Endodermal cell (in vitro differentiated cells): ENCODE results near the gene KRTAP22-2. TPM values are rescaled to one million over a fixed set of nuclear protein-coding genes. Genes with fewer than 3 reads are reported as not detected.

Experiments
- DNase-seq: peaks from one replicate; pipeline ENCODE4 v3.0.0-alpha.2; 2017
- H3K27ac ChIP-seq: 2 replicates; pipeline ENCODE4 v1.5.1; 2013; ENCODE audit warnings: mild to moderate bottlenecking, low read depth, low read length, moderate library complexity
- H3K27me3 ChIP-seq: 2 replicates; pipeline ENCODE4 v1.6.1; 2013; ENCODE audit warnings: mild to moderate bottlenecking, low read length, moderate library complexity; ENCODE audit not compliant: insufficient read depth, control insufficient read depth, poor library complexity, severe bottlenecking
- H3K36me3 ChIP-seq: 2 replicates; pipeline ENCODE4 v1.7.0; 2013; ENCODE audit warnings: mild to moderate bottlenecking, low read length, moderate library complexity; ENCODE audit not compliant: control insufficient read depth, insufficient read depth
- H3K4me1 ChIP-seq: one replicate; pipeline ENCODE4 v1.7.0; 2013; ENCODE audit warnings: low read length; ENCODE audit not compliant: control insufficient read depth, insufficient read depth
- H3K4me3 ChIP-seq: 2 replicates; pipeline ENCODE4 v1.5.1; 2013; ENCODE audit warnings: mild to moderate bottlenecking, low read length, moderate library complexity
- H3K9ac ChIP-seq: 2 replicates; pipeline ENCODE4 v1.6.1; 2013; ENCODE audit warnings: mild to moderate bottlenecking, low read length, moderate library complexity; ENCODE audit not compliant: poor library complexity, severe bottlenecking; ENCODE audit errors: extremely low read depth
- H3K9me3 ChIP-seq: 2 replicates; pipeline ENCODE4 v1.6.1; 2013; ENCODE audit warnings: mild to moderate bottlenecking, low read length, moderate library complexity; ENCODE audit not compliant: control insufficient read depth
- H3K27ac Mint-ChIP-seq: 2 replicates; pipeline ENCODE4 v1.8.0; 2020; ENCODE audit warnings: mixed read lengths
- H3K27me3 Mint-ChIP-seq: 2 replicates; pipeline ENCODE4 v1.8.0; 2021; ENCODE audit warnings: mild to moderate bottlenecking, mixed read lengths; ENCODE audit not compliant: insufficient read depth
- H3K36me3 Mint-ChIP-seq: 2 replicates; pipeline ENCODE4 v1.8.0; 2020; ENCODE audit warnings: low read depth, mixed read lengths
- H3K4me1 Mint-ChIP-seq: 2 replicates; pipeline ENCODE4 v1.8.0; 2020; ENCODE audit warnings: mixed read lengths
- H3K4me3 Mint-ChIP-seq: 2 replicates; pipeline ENCODE4 v1.8.0; 2020; ENCODE audit warnings: mild to moderate bottlenecking, moderate library complexity, mixed read lengths
- H3K9me3 Mint-ChIP-seq: 2 replicates; pipeline ENCODE4 v1.8.0; 2020; ENCODE audit warnings: mild to moderate bottlenecking, mixed read lengths
- WGBS, 2 experiments: methylation state at CpG; one replicate each; pipeline versions ENCODE4 v1.1.5 to v1.1.7; 2013; ENCODE audit warnings: missing lambda C conversion rate in 2 of 2, mixed read lengths in 1 of 2; ENCODE audit not compliant: insufficient coverage in 1 of 2, insufficient read length in 1 of 2; 5-methylcytosine and 5-hydroxymethylcytosine counted together
- total RNA-seq, 2 donors: library from RNA; stranded (reverse); fragmentation: NEBNext Ultra II Directional in 1 of 2; extraction: Animal tissue kit (Norgen Biotek cat#: 25700) in 1 of 2; gene quantifications; 2 replicates in 1 of 2; 3 replicates in 1 of 2; pipeline ENCODE4 v1.2.1, GENCODE V29; 2021
- TF ChIP-seq, protein P1 (sequence below): fragments of 200-600 bp; sonication (generic); conservative IDR thresholded peaks from 2 replicates; pipeline ENCODE4 v1.5.0; 2021; ENCODE audit warnings: antibody characterized with exemption, mild to moderate bottlenecking

Gene KRTAP22-2
- total RNA-seq, 2 donors from 2014 or later = not detected

DNA sequence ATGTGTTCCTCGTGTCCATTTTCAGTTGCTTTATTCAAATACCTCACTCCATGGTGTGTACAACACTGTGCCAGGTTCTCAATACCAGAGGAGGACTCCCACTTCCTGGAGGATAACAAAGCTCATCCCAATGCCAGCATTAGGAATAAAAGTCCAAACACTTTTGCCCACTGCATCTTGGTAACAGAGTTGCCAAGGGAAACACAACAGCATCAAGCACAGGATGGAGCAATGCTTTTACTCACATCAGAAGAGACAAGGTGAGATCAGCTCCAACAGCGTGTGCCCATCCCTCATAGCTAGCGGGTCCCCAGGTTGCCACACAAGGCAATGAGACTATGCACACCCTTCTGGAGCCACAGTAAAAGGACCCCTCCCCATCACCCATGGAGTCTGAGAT, 33.2 kb upstream of the KRTAP22-2 start:
- no peak overlapping the region for H3K4me3 ChIP-seq
- no peak for DNase-seq
- H3K36me3 Mint-ChIP-seq = no peaks in the 10 kb centered on the region
- no peaks in the 10 kb centered on the region for H3K27me3 ChIP-seq
- H3K4me1 Mint-ChIP-seq = no peaks in the 10 kb centered on the region
- peaks cover 37% of the 10 kb centered on the region for H3K9me3 Mint-ChIP-seq
- no peak overlapping the region for H3K27ac Mint-ChIP-seq
- H3K27ac ChIP-seq = no peak overlapping the region
- TF ChIP-seq, protein P1, sequence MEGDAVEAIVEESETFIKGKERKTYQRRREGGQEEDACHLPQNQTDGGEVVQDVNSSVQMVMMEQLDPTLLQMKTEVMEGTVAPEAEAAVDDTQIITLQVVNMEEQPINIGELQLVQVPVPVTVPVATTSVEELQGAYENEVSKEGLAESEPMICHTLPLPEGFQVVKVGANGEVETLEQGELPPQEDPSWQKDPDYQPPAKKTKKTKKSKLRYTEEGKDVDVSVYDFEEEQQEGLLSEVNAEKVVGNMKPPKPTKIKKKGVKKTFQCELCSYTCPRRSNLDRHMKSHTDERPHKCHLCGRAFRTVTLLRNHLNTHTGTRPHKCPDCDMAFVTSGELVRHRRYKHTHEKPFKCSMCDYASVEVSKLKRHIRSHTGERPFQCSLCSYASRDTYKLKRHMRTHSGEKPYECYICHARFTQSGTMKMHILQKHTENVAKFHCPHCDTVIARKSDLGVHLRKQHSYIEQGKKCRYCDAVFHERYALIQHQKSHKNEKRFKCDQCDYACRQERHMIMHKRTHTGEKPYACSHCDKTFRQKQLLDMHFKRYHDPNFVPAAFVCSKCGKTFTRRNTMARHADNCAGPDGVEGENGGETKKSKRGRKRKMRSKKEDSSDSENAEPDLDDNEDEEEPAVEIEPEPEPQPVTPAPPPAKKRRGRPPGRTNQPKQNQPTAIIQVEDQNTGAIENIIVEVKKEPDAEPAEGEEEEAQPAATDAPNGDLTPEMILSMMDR = no peak
- WGBS, 2 experiments = 82 to 88% methylated on average over 2 to 3 of the region's 3 CpGs
- H3K4me1 ChIP-seq = no peaks in the 10 kb centered on the region
- no peaks in the 10 kb centered on the region for H3K27me3 Mint-ChIP-seq
- H3K4me3 Mint-ChIP-seq = no peak overlapping the region
- H3K9me3 ChIP-seq = no peaks in the 10 kb centered on the region
- H3K36me3 ChIP-seq = no peaks in the 10 kb centered on the region
- no peak overlapping the region for H3K9ac ChIP-seq

DNA sequence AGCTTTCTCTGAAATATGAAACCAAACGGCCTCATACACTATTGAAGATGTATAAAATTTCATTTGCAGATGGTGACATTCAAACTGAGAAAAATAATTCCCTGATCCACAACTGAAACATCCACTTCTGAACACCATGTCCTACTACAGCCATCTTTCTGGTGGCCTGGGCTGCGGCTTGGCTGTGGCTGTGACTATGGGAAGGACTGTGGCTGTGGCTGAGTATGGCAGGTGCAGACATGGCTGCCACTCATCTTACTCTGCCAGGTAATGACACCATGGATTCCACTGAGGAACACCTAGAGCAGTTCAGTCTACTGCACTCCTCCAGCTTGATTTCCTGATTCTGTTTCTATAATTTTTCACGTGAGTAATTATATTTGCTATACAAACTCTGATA, 30.3 kb upstream of the KRTAP22-2 start, which contains the start of gene KRTAP20-4:
Gene KRTAP20-4, plus strand, starts transcription at position 106 of the 400 bp plus-strand sequence.
- peaks cover 35% of the 10 kb centered on the region for H3K9me3 Mint-ChIP-seq
- H3K36me3 ChIP-seq = no peaks in the 10 kb centered on the region

DNA sequence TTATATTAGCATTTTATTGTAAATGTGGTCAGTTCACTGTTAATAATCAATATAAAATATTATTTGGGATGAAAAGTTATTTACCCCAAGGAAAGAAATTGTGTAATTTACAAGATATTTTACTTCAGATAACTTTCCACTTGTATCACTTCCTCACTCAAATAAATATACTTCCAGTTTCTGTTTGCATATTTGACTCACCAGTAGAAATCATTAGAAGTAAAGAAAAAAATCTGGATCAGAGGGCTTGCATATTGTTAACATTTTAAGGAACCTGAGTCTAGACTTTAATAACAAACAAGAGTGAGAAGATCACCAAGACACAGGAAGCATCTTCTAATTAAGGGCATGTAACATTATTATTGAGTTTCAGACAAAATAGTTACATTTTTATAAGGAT, 29.9 kb upstream of the KRTAP22-2 start:
- Mint-ChIP-seq H3K4me3 (no peak overlapping the region), H3K9me3 (peaks cover 36% of the 10 kb centered on the region), H3K36me3 (no peaks in the 10 kb centered on the region), H3K4me1 (no peaks in the 10 kb centered on the region), H3K27ac (no peak overlapping the region), H3K27me3 (no peaks in the 10 kb centered on the region)
- no peak for DNase-seq
- Histone ChIP-seq H3K4me3 (no peak overlapping the region), H3K4me1 (no peaks in the 10 kb centered on the region), H3K9ac (no peak overlapping the region), H3K36me3 (no peaks in the 10 kb centered on the region), H3K27ac (no peak overlapping the region), H3K9me3 (no peaks in the 10 kb centered on the region), H3K27me3 (no peaks in the 10 kb centered on the region)
- TF ChIP-seq, protein P1 = no peak

More for the DNA sequence above, 30.3 kb upstream of the KRTAP22-2 start, which contains the start of gene KRTAP20-4:
- Histone ChIP-seq H3K27me3 (no peaks in the 10 kb centered on the region), H3K4me3 (no peak within 1 kb of the TSS), H3K9me3 (no peaks in the 10 kb centered on the region), H3K9ac (no peak within 1 kb of the TSS), H3K27ac (no peak within 1 kb of the TSS), H3K4me1 (no peaks in the 10 kb centered on the region)
- DNase-seq = no peak
- TF ChIP-seq, protein P1 = no peak
- Mint-ChIP-seq H3K4me3 (no peak within 1 kb of the TSS), H3K36me3 (no peaks in the 10 kb centered on the region), H3K27me3 (no peaks in the 10 kb centered on the region), H3K27ac (no peak within 1 kb of the TSS), H3K4me1 (no peaks in the 10 kb centered on the region)
- WGBS, 2 experiments = 88% methylated on average over 3 of the region's 3 CpGs; no CpG with 5 or more reads in 1 of the 2 experiments
